ENCODE measurements around the gene GABRR3.
"Not testable (repeated sequence)": the region's sequence is repeated elsewhere in the genome, so short reads cannot be mapped to it uniquely, and the experiment has no call there.

The GABRR3 gene

GRCh38 chr3:98012979-98013378 lies 22.1 kb downstream of the GABRR3 start:
- no peak overlapping the region for H3K4me3 ChIP-seq (ENCODE audit: low read depth, low read length)
- no peak for TF ChIP-seq CTCF (IDR thresholded peaks at IDR 0.05; ENCODE audit: low read depth, low read length)

- not testable (repeated sequence) for H3K4me3 ChIP-seq (ENCODE audit: low read depth, low read length)
These were observed 24.1 kb downstream of the GABRR3 start for GRCh38 chr3:98010883-98011449.

- no peak overlapping the region for H3K4me3 ChIP-seq (ENCODE audit: low read depth, low read length)
- TF ChIP-seq CTCF (IDR thresholded peaks at IDR 0.05; ENCODE audit: low read depth, low read length): no peak
These were observed 24.8 kb downstream of the GABRR3 start for GRCh38 chr3:98010194-98010882.

GRCh38 chr3:98008855-98009254 lies 26.3 kb downstream of the GABRR3 start:
- H3K4me3 ChIP-seq (ENCODE audit: low read depth, low read length): no peak overlapping the region
- no peak for TF ChIP-seq CTCF (IDR thresholded peaks at IDR 0.05; ENCODE audit: low read depth, low read length)

GRCh38 chr3:98005438-98005837 lies 29.7 kb downstream of the GABRR3 start:
- no peak for TF ChIP-seq CTCF (IDR thresholded peaks at IDR 0.05; ENCODE audit: low read depth, low read length)
- H3K4me3 ChIP-seq (ENCODE audit: low read depth, low read length): no peak overlapping the region

GRCh38 chr3:98004721-98005120 lies 30.4 kb downstream of the GABRR3 start:
- no peak for TF ChIP-seq CTCF (IDR thresholded peaks at IDR 0.05; ENCODE audit: low read depth, low read length)
- H3K4me3 ChIP-seq (ENCODE audit: low read depth, low read length): no peak overlapping the region

GRCh38 chr3:98003306-98003969 lies 31.7 kb downstream of the GABRR3 start:
- no peak overlapping the region for H3K4me3 ChIP-seq (ENCODE audit: low read depth, low read length)
- no peak for TF ChIP-seq CTCF (IDR thresholded peaks at IDR 0.05; ENCODE audit: low read depth, low read length)
